Colonic mucosa (tissue), 4 donors: ENCODE data around the gene SYCP1. TPM values are rescaled to one million over a fixed set of nuclear protein-coding genes. Genes with fewer than 3 reads are reported as not detected.
"Not testable (repeated sequence)": the region's sequence is repeated elsewhere in the genome, so short reads cannot be mapped to it uniquely, and the experiment has no call there.

ENCODE experiments used
- DNase-seq: peaks from one replicate; pipeline ENCODE4 v3.0.0-alpha.2; 2020
- H3K27ac ChIP-seq: fragments of 200-600 bp; one replicate; pipeline ENCODE4 v1.8.0; 2021
- H3K27me3 ChIP-seq: fragments of 200-600 bp; one replicate; pipeline ENCODE4 v1.8.0; 2021
- H3K36me3 ChIP-seq: fragments of 200-600 bp; one replicate; pipeline ENCODE4 v1.8.0; 2021
- H3K4me1 ChIP-seq: fragments of 200-600 bp; one replicate; pipeline ENCODE4 v1.8.0; 2021; ENCODE audit warnings: mild to moderate bottlenecking
- H3K4me3 ChIP-seq: fragments of 200-600 bp; one replicate; pipeline ENCODE4 v1.8.0; 2021
- H3K9ac ChIP-seq, 2 donors: one replicate each; pipeline ENCODE4 v1.7.0; 2013; ENCODE audit warnings: control low read depth in 2 of 2, low read depth in 2 of 2, low read length in 2 of 2
- H3K9me3 ChIP-seq: fragments of 200-600 bp; one replicate; pipeline ENCODE4 v1.8.0; 2021
- intact Hi-C: fragments of 100-400 bp; cut with DNase I; formaldehyde crosslinking; loops from one replicate; pipeline ENCODE4 v1.14.1; 2022
- total RNA-seq, 2 donors: library from RNA; stranded (reverse); fragmentation: NEBNext Ultra II Directional in 1 of 2; extraction: Animal tissue kit (Norgen Biotek cat#: 25700) in 1 of 2; gene quantifications; one replicate each; pipeline ENCODE4 v1.2.1, GENCODE V29; 2021
- TF ChIP-seq, protein P1 (sequence below): fragments of 200-600 bp; IDR thresholded peaks from one replicate; pipeline ENCODE4 v1.8.0; 2022; ENCODE audit warnings: antibody characterized with exemption, mild to moderate bottlenecking
- donor health status: healthy.
- donor health status: DM: no; HTN: no; CAD: no.
- donor health status: DM: no; HTN: no; CAD: no.

Gene SYCP1
- total RNA-seq, 2 donors from 2014 or later = not detected

GRCh38 chr1:114903480-114903879, 48.8 kb downstream of the SYCP1 start:
- H3K4me1 ChIP-seq = no peaks in the 10 kb centered on the region
- H3K27ac ChIP-seq = no peak overlapping the region
- H3K27me3 ChIP-seq = no peaks in the 10 kb centered on the region
- TF ChIP-seq, protein P1, sequence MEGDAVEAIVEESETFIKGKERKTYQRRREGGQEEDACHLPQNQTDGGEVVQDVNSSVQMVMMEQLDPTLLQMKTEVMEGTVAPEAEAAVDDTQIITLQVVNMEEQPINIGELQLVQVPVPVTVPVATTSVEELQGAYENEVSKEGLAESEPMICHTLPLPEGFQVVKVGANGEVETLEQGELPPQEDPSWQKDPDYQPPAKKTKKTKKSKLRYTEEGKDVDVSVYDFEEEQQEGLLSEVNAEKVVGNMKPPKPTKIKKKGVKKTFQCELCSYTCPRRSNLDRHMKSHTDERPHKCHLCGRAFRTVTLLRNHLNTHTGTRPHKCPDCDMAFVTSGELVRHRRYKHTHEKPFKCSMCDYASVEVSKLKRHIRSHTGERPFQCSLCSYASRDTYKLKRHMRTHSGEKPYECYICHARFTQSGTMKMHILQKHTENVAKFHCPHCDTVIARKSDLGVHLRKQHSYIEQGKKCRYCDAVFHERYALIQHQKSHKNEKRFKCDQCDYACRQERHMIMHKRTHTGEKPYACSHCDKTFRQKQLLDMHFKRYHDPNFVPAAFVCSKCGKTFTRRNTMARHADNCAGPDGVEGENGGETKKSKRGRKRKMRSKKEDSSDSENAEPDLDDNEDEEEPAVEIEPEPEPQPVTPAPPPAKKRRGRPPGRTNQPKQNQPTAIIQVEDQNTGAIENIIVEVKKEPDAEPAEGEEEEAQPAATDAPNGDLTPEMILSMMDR = no peak
- H3K4me3 ChIP-seq = no peak overlapping the region
- no peak for DNase-seq
- no peaks in the 10 kb centered on the region for H3K36me3 ChIP-seq
- H3K9me3 ChIP-seq = no peaks in the 10 kb centered on the region
- no peak overlapping the region for H3K9ac ChIP-seq
- intact Hi-C loops = no loop called here

- H3K9ac ChIP-seq, intact Hi-C loops, H3K36me3 ChIP-seq, H3K27me3 ChIP-seq, H3K4me3 ChIP-seq, H3K4me1 ChIP-seq, DNase-seq, H3K27ac ChIP-seq, H3K9me3 ChIP-seq: not testable (repeated sequence)
These were observed 61.1 kb downstream of the SYCP1 start for GRCh38 chr1:114915720-114916119.

- H3K36me3 ChIP-seq = no peaks in the 10 kb centered on the region
These were observed 71.9 kb downstream of the SYCP1 start for GRCh38 chr1:114926607-114927006.

GRCh38 chr1:114927401-114927800, 72.7 kb downstream of the SYCP1 start:
- intact Hi-C loops = no loop called here
- Histone ChIP-seq H3K4me1 (no peaks in the 10 kb centered on the region), H3K9me3 (no peaks in the 10 kb centered on the region), H3K4me3 (no peak overlapping the region), H3K27ac (no peak overlapping the region), H3K9ac (no peak overlapping the region), H3K27me3 (no peaks in the 10 kb centered on the region), H3K36me3 (no peaks in the 10 kb centered on the region)
- TF ChIP-seq, protein P1 = no peak
- DNase-seq = no peak

More at GRCh38 chr1:114926607-114927006, 71.9 kb downstream of the SYCP1 start:
- Histone ChIP-seq H3K27me3 (no peaks in the 10 kb centered on the region), H3K27ac (no peak overlapping the region), H3K9ac (no peak overlapping the region), H3K4me1 (no peaks in the 10 kb centered on the region), H3K4me3 (no peak overlapping the region), H3K9me3 (no peaks in the 10 kb centered on the region)
- intact Hi-C loops = no loop called here
- TF ChIP-seq, protein P1 = no peak
- no peak for DNase-seq

- Histone ChIP-seq H3K9me3 (no peaks in the 10 kb centered on the region), H3K4me3 (no peak overlapping the region), H3K27me3 (no peaks in the 10 kb centered on the region), H3K27ac (no peak overlapping the region), H3K4me1 (no peaks in the 10 kb centered on the region), H3K36me3 (no peaks in the 10 kb centered on the region), H3K9ac (no peak overlapping the region)
- TF ChIP-seq, protein P1 = no peak
- intact Hi-C loops = no loop called here
- DNase-seq = no peak
These were observed 101.9 kb downstream of the SYCP1 start for GRCh38 chr1:114956570-114956969.

GRCh38 chr1:114959423-114959822, 104.8 kb downstream of the SYCP1 start:
- TF ChIP-seq, protein P1 = no peak
- Histone ChIP-seq H3K9ac (no peak overlapping the region), H3K9me3 (no peaks in the 10 kb centered on the region), H3K27me3 (no peaks in the 10 kb centered on the region), H3K27ac (no peak overlapping the region), H3K4me3 (no peak overlapping the region), H3K4me1 (no peaks in the 10 kb centered on the region), H3K36me3 (no peaks in the 10 kb centered on the region)
- intact Hi-C loops = no loop called here
- no peak for DNase-seq
